ENCODE measurements around the gene MTHFD2.

DNA sequence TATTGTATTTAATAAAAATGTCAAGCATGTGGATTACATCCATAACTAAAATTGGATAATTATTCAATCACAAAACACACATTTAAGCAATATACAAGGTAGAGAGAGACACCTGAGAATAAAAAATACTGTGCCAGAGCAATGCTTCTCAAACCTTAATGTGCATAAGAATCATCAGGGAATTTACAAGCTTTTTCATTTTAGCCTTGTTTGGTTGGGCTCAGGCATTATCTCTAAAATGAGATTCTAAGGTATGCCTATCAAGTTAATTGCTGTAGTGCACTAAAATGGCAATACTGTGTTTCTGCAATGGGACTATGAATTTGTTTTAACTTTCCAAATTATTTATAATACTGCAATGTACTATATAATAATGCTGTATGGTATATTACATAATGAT, 20.7 kb upstream of the MTHFD2 start:
- TF ChIP-seq, protein P1, sequence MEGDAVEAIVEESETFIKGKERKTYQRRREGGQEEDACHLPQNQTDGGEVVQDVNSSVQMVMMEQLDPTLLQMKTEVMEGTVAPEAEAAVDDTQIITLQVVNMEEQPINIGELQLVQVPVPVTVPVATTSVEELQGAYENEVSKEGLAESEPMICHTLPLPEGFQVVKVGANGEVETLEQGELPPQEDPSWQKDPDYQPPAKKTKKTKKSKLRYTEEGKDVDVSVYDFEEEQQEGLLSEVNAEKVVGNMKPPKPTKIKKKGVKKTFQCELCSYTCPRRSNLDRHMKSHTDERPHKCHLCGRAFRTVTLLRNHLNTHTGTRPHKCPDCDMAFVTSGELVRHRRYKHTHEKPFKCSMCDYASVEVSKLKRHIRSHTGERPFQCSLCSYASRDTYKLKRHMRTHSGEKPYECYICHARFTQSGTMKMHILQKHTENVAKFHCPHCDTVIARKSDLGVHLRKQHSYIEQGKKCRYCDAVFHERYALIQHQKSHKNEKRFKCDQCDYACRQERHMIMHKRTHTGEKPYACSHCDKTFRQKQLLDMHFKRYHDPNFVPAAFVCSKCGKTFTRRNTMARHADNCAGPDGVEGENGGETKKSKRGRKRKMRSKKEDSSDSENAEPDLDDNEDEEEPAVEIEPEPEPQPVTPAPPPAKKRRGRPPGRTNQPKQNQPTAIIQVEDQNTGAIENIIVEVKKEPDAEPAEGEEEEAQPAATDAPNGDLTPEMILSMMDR (conservative IDR thresholded peaks at IDR 0.05; ENCODE audit: low read length) = no peak
- no peak for TF ChIP-seq EZH2phosphoT487 (IDR thresholded peaks at IDR 0.05; ENCODE audit: borderline replicate concordance)

Data from Loucy (cell line).